ENCODE results near the gene AHI1.
"Not testable (repeated sequence)": the region's sequence is repeated elsewhere in the genome, so short reads cannot be mapped to it uniquely, and the experiment has no call there.

AHI1 gene

DNA sequence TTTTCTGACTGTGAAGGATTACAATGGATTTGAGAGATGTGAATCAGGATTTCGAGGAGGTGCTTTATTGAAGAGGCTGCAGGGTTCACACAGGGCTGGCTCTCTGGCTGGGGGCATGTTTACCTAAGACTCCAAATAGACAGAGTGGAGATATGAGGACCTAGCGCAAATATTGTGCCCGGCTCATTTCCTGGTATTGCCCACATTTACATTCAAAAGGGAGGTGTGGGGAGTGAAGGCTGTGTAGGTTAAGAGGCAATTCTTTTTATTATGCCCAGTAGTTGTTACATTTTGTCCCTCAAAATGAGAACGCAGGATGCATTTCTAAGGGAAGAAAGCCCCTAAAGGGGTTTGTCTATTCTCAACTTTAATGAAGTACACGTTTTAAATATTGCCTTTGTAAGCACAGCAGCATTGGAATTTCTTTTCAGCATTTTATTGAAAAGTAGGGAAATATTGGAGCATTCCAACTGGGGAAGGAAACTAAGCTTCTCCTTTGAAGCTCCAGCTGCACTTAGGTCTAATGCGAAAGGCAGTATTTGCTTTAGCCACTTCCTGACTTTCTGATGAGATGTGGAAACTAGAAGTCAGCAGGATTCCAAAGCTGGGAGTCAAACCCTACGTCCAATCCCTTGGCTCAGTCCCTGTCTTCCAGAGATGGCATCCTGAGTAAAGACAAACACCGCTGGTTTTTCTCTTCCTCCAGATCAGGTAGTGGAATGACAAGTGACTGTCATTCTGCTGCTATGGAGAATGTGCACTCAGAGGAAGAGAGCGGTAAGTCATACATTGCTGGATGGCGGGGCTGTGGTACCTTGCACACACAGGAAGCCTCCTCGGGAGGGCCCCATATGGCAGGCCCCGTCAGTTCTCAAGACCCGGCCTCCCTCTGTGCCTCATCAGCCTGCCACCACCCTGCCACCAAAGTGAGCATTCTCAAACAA, 245.8 kb downstream of the AHI1 start:
- TF ChIP-seq, protein P1, sequence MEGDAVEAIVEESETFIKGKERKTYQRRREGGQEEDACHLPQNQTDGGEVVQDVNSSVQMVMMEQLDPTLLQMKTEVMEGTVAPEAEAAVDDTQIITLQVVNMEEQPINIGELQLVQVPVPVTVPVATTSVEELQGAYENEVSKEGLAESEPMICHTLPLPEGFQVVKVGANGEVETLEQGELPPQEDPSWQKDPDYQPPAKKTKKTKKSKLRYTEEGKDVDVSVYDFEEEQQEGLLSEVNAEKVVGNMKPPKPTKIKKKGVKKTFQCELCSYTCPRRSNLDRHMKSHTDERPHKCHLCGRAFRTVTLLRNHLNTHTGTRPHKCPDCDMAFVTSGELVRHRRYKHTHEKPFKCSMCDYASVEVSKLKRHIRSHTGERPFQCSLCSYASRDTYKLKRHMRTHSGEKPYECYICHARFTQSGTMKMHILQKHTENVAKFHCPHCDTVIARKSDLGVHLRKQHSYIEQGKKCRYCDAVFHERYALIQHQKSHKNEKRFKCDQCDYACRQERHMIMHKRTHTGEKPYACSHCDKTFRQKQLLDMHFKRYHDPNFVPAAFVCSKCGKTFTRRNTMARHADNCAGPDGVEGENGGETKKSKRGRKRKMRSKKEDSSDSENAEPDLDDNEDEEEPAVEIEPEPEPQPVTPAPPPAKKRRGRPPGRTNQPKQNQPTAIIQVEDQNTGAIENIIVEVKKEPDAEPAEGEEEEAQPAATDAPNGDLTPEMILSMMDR (IDR thresholded peaks at IDR 0.05; ENCODE audit: borderline replicate concordance, insufficient read depth, low read depth, low read length), result no peak
- no peak overlapping the region for H3K4me3 ChIP-seq (ENCODE audit: low read depth, low read length)

DNA sequence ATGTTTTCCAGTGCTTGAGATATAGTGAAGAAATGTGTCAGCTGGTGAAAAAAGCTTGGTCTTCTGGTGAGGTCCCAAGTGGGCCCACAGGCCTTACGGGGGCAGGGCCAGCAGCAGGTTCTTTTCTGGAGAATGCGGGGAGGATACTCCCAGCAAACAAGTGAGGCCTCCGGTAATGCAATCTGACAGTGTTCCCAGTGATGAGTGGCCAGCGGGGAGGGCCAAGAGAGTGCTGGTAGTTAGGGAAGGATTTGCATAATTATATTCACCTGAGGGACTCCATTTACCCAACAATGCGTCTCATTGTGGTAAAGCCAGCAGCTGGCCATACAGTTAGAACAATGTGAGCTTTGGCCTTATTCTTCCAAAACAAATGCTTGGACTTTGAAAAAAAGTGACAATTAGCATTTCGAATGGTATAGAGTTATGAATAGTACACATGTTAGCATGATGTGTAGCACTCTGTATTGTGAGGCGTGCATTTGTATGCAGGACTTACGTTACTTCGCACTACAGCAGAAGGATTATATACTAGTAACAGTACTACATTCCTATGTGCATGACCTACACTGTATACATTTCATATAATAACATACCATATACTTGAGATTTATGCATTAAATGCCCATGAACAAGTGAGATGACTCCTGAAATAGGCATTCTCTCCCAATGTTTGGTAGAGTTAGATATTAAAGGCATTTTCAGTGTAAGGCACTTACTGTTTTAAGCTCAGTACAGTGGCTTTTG, 246.6 kb downstream of the AHI1 start:
- TF ChIP-seq, protein P1 (IDR thresholded peaks at IDR 0.05; ENCODE audit: borderline replicate concordance, insufficient read depth, low read depth, low read length), result no peak
- H3K4me3 ChIP-seq (ENCODE audit: low read depth, low read length), result no peak overlapping the region

DNA sequence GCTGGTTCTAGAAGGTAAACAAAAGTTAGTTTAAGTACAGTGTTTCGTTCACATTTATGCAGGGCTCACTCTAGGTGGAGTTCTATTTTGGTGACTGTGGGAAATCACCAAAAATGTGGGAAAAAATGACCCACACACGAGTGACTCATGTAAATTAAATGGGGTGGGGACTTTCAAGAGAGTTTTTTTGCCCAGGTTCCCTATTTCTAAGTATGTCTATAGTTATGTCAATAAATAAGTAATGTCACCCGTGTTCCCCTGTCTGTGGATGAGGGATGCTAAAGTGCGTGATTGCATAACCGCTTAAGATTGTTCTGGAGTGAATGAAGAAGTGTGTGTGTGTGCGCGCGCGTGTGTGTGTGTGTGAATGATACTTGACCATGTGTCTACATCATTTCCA, 247.3 kb downstream of the AHI1 start:
- TF ChIP-seq, protein P1 (IDR thresholded peaks at IDR 0.05; ENCODE audit: borderline replicate concordance, insufficient read depth, low read depth, low read length), result no peak
- no peak overlapping the region for H3K4me3 ChIP-seq (ENCODE audit: low read depth, low read length)

DNA sequence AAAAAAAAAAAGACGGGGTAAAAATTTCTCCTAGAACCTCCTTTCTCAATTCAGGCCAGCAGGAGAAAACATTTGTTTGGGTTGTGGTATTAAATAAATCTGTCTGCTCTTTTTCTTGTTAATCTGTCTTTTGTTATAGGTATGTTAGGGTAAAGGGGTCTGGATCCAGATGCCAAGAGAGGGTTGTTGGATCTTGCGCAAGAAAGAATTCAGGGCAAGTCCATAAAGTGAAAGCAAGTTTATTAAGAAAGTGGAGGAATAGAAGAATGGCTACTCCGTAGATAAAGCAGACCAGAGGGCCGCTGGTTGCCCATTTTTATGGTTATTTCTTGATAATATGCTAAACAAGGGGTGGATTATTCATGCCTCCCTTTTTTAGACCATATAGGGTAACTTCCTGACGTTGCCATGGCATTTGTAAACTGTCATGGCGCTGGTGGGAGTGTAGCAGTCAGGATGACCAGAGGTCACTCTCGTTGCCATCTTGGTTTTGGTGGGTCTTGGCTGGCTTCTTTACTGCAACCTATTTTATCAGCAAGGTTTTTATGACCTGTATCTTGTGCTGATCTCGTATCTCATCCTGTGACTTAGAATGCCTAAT, 251.0 kb downstream of the AHI1 start:
- H3K4me3 ChIP-seq (ENCODE audit: low read depth, low read length), result not testable (repeated sequence)

DNA sequence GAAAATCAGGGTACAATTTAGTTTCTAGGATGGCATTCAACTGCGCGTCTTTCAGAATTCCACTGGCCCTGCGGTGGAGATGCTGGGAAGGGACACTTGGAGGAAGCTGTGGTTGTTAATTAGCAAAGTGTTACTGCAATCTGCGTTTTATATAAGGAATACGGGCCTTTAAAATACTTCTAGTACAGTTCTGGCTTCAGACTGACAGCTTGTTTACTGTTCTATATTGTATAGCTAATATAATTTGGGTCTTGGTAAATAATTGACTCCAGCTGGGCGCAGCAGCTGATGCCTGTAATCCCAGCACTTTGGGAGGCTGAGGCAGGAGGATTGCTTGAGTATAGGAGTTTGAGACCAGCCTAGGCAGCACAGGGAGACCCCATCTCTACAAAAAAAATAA, 252.7 kb downstream of the AHI1 start:
- TF ChIP-seq, protein P1 (IDR thresholded peaks at IDR 0.05; ENCODE audit: borderline replicate concordance, insufficient read depth, low read depth, low read length), result no peak
- H3K4me3 ChIP-seq (ENCODE audit: low read depth, low read length), result no peak overlapping the region

DNA sequence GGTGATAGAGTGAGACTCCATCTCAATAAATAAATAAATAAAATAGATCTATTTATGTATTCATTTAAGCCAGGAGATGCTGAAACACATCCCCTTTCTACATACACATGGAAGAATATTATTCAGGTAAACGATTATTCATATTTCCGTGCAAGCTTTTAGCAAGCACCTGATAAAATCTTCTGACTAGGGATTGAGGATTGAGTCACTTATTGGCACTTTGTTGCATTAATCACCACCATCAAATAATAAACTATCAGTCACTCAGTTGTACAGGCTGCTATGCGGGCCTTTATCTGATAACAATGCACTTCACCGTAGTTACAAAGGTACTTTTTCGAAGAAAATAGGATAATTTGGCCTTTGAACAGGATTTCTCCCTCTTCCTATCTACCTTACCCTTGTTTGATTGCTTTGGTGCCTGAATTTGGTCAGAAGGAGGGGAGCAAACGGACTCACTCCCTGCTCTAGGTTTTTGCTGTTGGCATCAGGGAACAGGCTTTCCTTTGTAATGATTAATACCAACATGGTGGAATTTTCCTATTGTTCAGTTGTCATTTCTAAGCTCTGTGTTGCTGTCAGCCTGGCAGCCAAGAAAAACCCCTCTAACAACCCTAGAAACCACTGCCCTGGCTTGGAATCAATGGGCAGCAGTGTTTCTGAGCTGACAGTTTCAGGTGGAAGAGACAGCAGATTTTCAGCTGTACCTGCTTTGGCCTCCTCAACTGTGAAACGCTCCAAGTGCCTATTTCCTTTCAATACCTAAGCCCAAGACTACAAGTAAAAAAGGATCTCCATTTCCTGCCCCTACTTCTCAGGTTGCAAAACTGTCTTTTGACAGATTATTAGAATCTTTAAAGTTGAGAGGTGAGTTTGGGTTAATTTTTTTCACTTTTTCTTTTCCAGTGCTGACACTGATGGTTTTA, 253.4 kb downstream of the AHI1 start:
- TF ChIP-seq, protein P1 (IDR thresholded peaks at IDR 0.05; ENCODE audit: borderline replicate concordance, insufficient read depth, low read depth, low read length), result no peak
- H3K4me3 ChIP-seq (ENCODE audit: low read depth, low read length), result no peak overlapping the region

Measured in GM12875 (cell line).